ENCODE results near the gene TSTD1.

TSTD1 gene, protein sequence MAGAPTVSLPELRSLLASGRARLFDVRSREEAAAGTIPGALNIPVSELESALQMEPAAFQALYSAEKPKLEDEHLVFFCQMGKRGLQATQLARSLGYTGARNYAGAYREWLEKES

GRCh38 chr1:161038523-161039153 is at the start of gene TSTD1:
Gene TSTD1, minus strand, starts transcription at chr1:161038964. Its CDS starts 75 bp downstream, at chr1:161038889.
- DNase-seq: peak; percentile 75 to 95

DNA sequence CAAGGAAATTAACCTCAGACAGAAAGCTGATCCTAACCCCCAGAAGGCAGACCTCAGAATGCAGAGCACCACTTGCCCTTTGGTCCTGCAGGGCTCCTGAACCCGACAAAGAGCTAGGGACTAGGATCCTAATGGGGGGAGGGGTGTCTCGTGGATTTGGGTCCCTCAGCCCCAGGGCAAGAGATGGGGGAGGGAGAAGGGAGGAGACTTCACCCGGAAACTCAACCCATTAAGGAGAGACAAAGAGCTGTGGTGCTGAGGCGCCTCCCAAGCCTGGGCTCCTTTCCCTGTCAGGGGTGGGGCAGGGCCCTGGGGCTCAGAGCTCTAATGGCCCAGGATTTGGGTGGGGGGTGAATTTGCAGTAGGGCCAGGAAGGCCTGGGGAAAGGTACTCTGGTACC is 47.7 kb upstream of the TSTD1 start:
- DNase-seq: no peak

DNA sequence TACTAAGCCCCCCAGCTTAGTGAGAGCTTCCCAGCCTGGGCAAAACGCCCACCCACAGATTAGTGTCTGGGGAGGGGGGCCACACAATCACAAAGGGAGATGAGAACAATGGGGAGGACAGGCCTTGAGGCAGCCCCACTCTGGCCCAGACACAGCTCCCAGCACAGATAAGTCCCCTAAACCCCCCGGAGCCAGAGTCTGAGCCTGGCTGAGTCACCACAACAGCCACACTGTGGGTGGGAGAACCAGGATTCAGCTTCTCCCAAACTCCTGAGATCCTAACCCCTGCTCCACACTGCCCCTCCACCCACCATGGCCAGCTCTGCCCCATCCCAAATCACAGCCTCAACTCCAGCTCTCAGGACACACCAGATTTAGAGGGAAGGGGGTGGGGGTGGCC is 46.4 kb upstream of the TSTD1 start:
- no peak for DNase-seq

DNA sequence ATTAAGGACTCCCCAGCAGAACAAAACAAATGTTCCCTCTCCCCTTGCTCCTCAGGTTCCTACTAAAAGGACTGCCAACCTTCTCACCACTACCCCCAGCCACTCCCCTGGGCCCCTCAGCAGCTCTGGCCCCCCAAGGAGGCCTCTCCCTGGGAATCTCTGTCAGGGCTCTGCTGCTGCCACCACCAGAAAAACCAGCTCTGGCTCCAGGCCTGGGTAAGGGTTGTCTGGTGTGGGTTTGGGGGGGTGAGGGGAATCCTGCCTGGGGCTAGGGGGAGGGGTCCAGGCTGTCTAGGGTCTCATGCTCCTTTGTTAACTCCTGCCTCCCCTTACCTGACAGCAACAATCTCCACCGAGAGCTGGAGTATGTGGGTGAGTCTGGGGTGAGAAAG is 45.8 kb upstream of the TSTD1 start:
- DNase-seq: no peak

DNA sequence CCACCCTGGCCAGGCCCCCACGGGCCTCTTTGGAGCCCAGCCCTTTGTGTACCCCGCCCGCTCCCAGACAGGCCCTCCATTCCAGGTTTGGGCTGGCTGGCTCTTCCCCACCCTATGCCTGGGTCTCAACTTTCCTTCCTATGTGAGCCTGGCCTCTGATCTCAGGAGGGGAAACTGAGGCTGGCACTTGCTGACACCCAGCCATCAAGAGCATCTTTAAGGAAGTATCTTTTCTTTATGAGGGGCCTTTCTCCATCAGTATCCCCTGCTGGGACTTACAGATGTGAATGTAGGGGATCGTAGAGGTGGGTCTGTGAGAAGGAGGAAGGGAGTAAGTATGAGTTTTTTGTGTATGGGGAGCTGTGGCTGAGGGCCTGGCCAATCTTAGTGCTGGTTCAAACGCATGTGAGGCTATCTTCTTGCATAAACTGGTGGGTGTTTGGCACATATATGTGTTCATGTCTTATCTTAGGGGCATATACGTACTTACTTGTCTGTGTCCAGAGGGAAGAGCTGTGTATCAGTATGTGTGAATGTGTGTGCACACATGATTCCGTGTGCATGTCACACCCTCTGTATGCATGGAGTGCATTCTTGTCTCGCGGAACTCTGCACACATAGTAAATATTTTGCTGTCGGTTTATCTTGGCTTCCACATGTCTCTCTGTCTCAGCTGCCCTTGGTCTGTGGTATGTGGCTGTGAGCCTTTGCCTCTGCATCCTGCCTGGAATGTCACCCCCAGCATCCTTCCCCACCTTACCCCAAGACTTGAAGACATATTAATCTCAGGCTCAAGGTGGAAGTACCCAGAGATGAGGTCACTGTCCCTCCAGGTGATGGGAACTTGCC is 45.2 kb upstream of the TSTD1 start:
- DNase-seq: no peak

DNA sequence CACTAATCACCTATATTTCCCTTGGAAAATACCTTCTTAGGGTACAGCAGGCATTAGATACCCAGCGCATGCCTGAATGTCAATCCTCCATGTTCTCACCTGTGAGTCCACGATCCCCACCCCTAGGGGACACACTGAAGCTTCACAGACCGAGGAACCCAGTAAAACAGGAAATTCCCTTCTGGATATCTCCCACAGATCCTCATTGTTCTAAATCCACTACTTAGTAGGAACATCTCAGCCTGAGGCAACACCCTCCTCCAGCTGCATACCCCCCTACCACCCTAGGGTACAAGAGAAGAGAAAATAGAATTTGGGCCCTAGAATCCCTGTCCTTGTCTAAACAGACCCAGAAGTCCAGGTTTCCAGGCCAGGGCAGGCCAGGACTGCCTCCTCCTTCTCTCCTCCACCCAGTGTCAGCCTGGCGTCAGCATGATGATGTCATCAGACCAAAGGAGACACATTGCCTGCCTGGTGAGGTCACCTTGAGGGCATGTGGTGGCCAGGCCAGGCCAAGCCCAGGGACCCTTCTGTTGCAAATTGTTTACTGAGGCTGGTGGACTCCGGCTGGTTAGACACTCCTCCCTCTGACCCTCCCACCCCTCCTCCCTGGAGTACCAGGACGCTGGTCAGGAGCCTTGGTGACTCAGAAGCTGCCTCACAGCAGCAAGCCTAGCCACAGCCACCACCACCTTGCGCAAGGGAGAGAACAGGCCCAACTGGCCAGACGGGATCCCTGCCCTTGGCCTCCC is 44.4 kb upstream of the TSTD1 start:
- no peak for DNase-seq

DNA sequence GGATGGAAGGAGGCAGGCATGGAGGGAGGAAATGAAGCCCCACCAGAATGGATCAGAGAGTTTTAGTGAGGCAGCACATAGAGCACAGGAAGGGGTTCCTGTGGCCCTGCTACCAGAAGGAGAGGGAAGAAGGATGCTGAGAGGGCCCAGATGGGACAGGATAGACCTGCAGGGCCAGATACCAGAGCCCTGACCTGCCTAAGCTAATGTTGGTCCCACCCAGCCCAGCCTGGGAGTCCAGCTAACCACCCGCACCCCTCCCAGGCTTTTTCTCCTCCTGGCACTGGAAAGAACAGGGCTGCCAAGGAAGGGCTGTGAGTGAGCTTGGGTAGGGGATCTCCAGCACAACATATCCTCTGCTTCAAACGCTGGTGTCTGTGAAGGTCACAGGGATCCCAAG is 43.7 kb upstream of the TSTD1 start:
- DNase-seq: no peak

DNA sequence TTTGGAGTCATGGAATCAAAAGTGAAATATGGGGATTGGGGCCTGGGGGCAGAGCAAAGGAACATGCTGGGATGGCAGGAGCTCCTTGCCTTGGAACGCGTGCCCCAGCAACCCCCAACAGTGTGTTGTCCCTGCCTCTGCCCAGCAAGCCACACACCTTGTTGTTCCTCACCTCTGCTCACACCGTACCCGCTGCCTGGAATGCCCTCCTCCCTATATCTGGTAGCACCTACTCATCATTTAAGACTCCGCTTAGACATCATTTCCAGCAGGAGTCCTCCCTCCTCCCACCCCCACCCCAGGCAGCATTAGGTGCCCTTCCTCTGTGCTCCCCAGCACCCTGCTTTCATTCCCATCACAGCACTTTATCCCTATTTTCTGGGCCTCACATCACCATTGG is 42.8 kb upstream of the TSTD1 start:
- DNase-seq: no peak

DNA sequence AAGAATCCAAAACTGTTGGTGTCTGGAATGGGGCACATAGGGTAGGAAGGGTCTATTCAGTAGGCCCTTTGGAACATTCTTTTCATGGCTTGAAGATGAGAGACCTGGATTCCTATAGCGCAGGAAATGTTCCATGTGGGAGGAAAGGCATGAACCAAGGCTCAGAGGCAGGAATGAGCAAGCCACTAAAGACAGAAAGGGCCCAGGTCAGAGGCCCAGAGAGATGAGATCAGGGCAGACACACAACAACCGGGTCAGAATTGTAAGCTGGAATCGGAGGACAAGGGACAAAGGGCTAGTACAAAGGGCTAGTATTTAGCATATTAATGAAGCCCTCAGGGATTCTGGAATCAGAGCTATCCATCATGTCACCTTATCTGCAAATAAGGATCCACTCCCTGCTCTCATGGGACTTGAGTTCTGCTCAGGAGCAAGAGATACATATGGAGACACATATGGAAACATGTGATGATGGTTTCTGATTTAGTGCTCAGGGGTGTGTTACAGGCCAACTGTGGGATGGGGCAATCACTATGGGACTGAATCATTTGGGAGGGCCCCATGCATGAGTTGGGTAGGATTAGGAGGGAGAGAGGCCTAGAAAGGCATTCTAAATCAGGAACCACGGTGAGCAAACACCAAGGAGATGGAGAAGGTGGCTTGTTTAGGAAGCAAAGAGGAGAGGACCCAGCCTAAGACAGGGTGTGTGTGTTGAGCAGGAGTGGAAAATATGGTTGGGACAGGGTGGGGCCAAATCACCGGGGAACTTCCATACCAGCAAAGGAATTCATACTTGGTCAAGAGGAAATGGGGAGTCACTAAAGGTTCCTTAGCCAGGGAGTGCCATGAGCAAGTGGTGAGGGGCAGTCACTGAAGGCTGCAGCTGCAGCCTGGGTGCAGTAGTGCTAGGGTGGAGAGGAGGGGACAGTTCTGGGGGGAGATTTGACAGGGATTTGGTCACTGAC is 42.0 kb upstream of the TSTD1 start:
- DNase-seq: peak in 1 of 2 experiments; percentile 40

DNA sequence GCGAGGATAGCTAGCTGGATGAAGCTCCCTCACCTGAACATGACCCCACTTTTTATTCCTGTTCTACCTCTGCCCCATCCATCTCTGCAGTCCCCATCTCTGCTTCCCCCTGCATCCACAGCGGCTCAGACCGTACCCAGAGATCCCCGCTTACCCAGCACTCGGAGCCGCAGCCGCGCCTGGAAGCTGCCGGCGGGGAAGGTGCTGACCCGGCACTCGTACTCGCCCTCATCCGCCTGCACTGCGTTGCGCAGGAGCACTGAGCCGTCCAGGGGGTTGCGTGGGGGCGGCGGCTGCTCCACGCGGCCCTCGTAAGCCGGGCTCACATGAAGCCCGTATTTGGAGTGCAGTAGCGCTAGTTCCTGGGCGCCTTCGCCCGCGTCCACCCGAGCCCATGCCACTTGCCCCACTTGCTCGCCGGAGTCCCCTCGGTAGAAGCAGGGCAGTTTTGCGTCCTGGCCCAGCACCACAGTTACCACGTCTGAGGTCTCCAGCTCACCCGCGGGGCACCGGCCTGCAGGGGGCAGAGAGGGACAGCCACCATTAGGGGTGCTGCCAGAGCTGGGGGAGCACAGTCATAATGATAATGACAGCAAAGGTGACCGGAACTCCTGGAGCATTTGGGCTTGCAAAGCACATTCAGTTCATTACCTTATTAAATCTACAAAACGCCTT is 40.8 kb upstream of the TSTD1 start:
- DNase-seq: no peak

GRCh38 chr1:161077426-161077825 is 38.7 kb upstream of the TSTD1 start:
- no peak for DNase-seq

- DNase-seq: no peak
These were observed 37.6 kb upstream of the TSTD1 start for GRCh38 chr1:161076410-161076809.

GRCh38 chr1:161074676-161075368 is 36.1 kb upstream of the TSTD1 start:
- DNase-seq: peak in 1 of 2 experiments; percentile 36

DNA sequence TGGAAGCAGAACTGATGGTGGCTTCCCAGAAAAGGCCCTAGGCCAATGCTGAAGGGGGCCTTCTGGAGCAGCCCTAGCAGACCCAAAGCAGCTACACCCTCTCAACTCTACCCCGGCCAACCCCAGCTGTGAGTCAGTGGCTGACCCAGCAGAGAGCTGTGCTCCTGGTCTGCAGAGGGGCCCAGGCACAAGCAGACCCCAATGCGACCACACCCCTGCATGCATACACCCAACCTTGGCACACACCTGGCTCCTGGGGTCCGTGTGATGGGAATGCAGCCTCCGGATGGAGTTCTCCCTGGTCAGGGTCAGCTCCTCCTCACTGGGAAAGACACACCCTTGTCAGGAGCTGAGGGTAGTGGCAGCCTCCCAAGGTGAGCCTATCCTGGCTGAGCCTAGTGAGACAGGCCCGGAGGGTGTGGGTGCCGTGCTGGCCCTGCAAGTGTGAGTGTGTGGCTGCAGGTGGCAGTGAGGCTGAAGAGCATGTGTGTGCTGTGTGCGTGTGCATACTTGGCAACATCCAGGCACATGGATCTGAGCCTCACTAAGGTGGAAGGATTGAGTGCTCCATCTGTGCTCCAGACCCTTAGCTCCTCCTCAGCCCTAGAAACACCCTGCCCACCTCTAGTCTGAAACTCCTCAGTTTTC is 34.8 kb upstream of the TSTD1 start:
- no peak for DNase-seq

DNA sequence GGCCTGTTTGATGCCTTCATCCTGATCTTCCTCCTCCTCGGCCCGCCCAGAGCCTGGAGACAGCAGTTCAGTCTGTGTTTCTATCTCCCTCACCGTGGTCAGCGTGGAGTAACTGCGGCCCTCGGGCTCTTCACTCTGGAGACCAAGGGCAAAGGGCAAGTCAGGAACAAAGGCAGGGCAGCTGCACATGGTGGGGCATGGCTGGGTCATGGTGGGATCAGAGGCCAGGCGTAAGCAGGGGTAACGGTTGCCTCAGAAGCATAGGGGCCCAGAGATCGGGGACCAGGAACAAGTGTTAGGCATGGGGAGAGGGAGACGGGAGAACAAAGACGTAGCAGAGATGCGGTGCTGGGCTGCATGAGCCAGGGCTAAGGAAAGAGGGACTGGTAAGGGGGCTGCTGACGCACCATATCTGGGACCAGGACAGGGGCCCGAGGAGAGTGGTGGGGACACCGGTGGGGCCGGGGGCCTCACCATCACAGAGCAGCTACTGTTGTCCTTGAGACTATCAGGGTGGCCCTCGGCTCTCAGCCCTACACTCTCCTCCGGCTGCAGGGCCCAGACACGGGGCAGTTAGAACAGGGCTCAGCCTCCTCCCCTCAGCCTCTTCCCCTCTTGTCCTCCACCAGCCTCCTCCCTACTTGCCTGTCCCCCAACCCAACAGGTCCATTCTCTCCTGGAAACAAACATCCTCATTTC is 34.1 kb upstream of the TSTD1 start:
- no peak for DNase-seq

DNA sequence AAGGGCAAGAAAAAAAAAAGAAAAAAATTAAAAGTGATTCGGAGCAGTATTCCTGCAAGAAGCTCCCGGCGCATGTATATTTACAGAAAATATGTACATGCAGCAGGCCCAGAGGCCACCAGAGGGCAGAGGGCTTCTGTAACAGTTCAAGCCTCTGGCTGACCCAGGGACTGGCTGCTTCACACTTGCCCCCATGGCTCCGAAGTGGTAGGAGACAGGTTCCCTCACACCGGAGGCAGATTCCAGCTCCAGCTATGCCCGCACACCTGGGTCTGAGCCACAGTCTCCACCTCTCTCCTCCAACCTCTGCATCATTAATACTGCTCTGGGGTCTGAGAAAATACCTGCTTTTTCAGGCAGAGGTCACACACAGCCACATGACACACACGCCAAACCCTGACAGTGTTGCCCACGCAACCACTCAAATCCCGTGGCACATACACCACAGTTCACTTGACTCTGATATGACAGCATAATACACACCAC is 33.2 kb upstream of the TSTD1 start:
- DNase-seq: peak in 1 of 2 experiments; percentile 80

DNA sequence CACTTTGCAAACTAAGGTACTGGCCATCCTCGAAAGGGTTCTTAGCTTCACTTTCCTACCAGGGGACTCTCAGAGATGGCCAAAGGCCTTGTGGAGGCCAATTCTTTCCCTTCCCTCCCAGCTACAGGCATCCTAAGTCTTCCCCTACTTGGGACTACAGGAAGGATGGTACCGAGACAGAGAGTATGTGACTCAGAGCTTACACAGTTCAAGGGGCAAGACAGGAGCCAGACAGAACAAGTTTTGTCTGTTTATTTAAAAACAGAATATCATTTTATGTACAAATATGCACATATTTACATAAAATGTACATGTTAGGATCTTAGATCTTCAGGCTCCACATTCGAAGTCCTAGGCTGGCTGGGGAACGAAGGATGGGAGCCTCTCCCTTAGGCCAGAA is 32.0 kb upstream of the TSTD1 start:
- DNase-seq: no peak

DNA sequence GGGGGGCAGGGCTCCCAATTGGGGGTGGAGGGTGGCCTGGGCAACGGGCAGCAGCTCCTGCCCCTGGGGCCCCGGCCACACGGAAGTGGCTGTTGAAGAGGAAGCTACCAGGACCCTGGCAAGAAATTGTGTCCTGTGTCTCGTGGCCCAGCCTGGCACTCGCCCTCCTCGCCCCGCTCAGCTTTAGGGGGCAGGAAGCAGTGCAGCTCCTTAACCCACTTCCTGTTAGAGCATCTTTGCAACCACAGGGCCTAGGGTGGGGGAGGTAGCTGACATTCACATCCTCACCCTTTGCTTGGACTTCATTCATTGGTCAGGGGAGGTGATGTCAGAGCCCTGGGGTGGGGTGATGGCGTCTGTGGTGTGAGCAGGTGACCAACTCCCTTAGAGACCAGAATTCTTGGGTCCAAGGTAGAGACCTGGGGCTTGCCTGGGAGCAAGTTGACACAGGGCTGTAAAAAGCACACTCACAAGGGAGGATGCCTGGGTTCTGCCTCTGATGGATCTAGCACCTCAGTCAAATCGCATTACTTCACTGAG is 31.0 kb upstream of the TSTD1 start, which contains the start of gene ARHGAP30:
Gene ARHGAP30 (minus strand): TSS at position 161 of the 540 bp plus-strand sequence. CDS start 267 bp downstream, outside the sequence.
- DNase-seq: no peak

GRCh38 chr1:161069241-161069640 is 30.5 kb upstream of the TSTD1 start:
- DNase-seq: no peak
